HG03442 (cell line): ENCODE measurements around the gene DDX4.
"Not testable (repeated sequence)": the region's sequence is repeated elsewhere in the genome, so short reads cannot be mapped to it uniquely, and the experiment has no call there.

ENCODE experiments used
- ATAC-seq: cut with Tn5 transposase; IDR thresholded peaks from one replicate; pipeline ENCODE4 v1.9.1; 2021; ENCODE audit warnings: mild to moderate bottlenecking, moderate library complexity; ENCODE audit not compliant: unreplicated experiment

DDX4 gene

DNA sequence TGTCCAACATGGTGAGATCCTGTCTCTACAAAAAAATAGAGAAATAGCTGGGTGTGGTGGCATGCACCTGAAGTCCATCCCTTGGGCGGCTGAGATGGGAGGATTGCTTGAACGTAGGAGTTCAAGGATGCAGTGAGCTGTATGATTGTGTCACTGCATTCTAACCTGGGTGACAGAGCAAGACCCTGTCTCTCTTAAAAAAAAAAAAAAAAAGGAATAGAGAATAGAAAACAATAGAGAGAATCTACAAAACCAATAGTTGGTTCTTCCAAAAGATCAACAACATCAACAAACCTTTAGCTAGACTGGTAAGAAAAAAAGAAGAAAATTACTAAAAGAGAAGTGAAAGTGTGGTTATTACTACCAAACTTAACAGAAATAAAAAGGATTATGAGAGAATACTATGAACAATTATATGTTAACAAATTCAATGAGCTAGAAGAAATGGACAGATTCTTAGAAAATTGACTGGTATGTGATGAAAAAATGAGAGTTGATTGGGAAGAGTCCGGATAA is 17.6 kb upstream of the DDX4 start:
- ATAC-seq = no peak

DNA sequence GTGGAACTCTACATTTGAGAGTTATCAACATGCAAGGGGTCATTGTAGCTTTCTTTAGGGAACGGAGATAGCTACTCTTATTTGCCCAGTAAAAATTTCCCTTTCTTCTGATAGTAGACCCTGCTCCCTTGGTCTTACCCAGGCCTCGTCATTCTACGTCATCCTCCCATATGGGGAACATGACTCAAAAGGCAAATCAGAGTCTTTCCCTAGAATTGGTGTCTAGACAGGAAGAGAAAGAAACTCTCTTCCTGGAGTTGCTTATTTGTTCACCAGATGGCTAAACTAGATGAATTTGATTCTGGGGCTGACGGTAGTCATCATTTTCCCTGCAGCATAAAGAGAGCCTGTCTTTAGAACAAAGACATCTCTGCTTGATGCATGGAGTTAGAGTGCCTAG is 13.6 kb upstream of the DDX4 start:
- no peak for ATAC-seq

- ATAC-seq = no peak
Measured at GRCh38 chr5:55731848-55732247, 6.0 kb upstream of the DDX4 start.

DNA sequence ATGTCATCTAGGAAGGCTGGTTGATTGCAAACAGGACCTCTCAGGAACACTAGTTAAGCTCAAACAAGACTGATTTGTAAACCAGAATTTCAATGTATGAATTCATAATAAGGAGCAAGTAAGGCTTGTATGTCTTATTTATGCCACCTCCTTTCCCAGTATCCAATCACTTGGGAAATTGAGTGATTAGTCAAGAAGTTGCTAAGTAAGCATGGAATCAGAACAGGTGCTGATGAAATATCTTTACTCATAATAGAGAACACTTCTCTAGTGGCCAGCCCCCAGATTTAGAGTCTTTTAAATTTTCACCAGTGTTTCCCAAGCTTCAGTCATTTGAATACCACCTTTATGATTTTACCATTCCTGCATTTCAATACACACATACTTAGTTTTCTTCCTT is 5.3 kb upstream of the DDX4 start:
- no peak for ATAC-seq

DNA sequence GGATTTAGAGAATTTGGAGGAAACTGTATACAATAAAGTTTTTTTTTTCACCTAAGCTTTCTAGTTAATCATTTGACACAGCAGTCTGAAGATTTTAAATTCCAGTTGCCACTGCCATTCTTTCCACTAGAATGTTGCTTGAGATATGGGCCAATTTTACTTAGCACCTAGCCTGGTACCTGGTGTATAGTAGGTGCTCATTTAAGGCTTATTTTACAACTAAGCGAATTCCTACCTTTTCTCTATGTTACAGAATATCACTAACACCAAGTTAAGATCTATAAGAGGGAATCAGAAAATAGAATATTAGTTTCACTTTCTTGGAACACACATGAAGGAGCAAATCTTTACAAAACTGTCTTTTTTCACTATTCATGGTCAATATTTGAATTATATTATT is 3.2 kb upstream of the DDX4 start:
- ATAC-seq = no peak

GRCh38 chr5:55742778-55743177 is 4.9 kb downstream of the DDX4 start:
- no peak for ATAC-seq

DNA sequence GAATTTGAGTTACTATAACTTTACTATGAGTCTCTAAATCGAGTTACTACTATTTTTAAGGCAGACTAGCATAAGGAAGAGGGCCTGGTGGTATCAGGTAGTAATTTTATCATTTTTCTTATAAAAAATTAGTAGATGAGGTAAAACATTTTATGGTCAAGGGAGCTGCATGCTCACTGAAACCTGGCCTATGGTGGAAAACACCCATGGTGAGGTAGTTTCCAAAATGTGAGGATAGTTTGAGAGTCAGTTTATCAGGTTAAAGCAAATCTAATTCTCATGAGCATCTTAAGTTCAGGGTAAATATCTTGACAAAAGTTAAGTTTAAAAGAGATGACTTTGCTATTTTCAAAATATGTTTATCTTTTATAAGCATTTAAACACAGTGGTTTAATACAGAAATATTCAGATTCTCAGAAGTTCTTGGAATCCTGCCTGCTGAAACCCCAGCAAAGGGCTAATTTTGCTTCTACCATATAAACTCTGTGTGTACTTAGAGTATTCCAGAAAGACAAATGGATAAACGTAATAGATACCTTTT is 10.0 kb downstream of the DDX4 start:
- ATAC-seq = no peak

- no peak for ATAC-seq
Measured at GRCh38 chr5:55749387-55749786, 11.5 kb downstream of the DDX4 start.

- no peak for ATAC-seq
Measured at GRCh38 chr5:55750063-55750462, 12.2 kb downstream of the DDX4 start.

DNA sequence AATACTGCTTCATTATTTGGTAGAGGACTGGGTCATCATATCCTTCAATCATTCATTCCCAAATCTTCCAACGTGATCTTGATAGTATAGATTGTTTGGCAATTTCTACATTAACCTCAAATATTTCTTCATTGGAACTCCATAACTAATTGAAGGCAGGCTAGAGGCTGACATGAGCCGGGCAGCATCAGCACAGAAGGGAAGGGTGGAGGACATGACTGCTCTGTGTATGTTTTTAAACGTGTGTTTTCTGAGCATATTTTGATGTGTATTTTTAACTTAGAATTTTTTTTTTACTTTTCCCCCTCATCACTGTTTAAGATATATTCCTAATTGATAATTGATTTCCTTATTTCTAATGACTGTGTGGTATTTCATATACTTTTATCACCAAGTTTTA is 12.6 kb downstream of the DDX4 start:
- no peak for ATAC-seq

- ATAC-seq = no peak
Measured at GRCh38 chr5:55758231-55758630, 20.4 kb downstream of the DDX4 start.

- no peak for ATAC-seq
Measured at GRCh38 chr5:55758714-55759113, 20.9 kb downstream of the DDX4 start.

- ATAC-seq = not testable (repeated sequence)
Measured at GRCh38 chr5:55761721-55762120, 23.9 kb downstream of the DDX4 start.

GRCh38 chr5:55763746-55764420 is 26.0 kb downstream of the DDX4 start:
- peak; percentile 49 for ATAC-seq

- no peak for ATAC-seq
Measured at GRCh38 chr5:55768279-55768678, 30.4 kb downstream of the DDX4 start.

GRCh38 chr5:55771175-55771655 is 33.4 kb downstream of the DDX4 start:
- ATAC-seq = peak; percentile 73

DNA sequence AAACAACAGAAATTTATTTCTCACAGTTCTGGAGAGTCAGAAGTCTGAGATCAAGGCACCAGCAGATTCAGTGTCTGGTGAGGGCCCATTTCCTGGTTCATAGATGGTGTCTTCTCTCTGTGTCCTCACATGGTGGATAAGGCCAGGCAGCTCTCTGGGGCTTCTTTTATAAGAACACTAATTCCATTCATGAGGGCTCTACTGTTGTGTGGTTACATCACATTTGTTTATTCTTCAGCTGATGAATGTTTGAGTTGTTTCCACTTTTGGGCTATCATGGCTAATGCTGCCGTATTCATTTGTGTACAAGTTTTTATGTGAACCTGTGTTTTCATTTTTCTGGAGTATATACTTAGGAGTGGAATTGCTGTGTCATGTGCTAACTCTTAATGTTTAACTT is 35.2 kb downstream of the DDX4 start:
- ATAC-seq = no peak

- ATAC-seq = no peak
Measured at GRCh38 chr5:55777332-55777731, 39.5 kb downstream of the DDX4 start.

- no peak for ATAC-seq
Measured at GRCh38 chr5:55800924-55801323, 63.1 kb downstream of the DDX4 start.

DNA sequence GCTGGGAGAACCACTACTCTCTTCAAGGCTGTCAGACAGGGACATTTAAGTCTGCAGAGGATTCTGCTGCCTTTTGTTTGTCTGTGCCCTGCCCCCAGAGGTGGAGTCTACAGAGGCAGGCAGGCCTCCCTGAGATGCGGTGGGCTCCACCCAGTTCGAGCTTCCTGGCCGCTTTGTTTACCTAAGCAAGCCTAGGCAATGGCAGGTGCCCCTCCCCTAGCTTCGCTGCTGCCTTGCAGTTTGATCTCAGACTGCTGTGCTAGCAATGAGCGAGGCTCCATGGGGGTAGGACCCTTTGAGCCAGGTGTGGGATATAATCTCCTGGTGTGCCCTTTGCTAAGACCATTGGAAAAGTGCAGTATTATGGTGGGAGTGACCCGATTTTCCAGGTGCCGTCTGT is 71.0 kb downstream of the DDX4 start:
- not testable (repeated sequence) for ATAC-seq

DNA sequence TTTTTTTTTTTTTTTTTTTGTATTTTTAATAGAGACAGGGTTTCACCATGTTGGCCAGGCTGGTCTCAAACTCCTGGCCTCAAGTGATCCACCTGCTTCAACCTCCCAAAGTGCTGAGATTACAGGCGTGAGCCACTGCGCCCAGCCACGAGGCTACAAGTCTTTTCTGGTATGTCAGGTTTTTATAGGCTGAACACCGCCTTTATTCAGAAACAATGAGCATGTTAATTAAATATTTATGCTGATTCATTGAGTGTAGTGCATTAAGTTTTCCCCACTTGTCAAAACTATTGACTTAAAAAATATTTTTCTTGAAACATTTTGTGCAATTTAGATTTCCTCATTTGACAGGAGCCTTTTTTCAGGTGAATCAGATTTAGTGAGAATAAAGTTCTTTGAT is 78.1 kb downstream of the DDX4 start:
- not testable (repeated sequence) for ATAC-seq

- ATAC-seq = no peak
Measured at GRCh38 chr5:55816342-55816741, 78.5 kb downstream of the DDX4 start.

DNA sequence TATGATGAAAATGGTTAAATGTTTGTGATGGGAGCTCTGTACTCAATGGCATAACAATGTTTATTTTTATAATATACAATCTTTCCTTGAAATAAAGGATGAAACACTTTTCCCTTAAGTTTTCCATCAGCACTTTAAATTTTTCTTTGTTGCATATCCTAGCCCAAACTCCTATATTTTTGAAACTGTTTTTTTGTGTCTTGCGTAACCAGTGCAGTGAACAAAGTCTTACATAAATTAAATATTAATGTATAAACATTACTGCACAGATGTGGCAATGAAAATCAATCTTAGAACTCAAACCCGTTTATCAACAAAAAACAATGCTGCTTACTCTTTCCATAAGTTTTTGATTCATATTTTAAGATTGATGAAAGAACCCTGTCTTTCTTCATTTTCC is 79.2 kb downstream of the DDX4 start:
- no peak for ATAC-seq
